Adrenal gland (tissue), 12 donors: ENCODE results near the gene UVSSA. TPM values are rescaled to one million over a fixed set of nuclear protein-coding genes. Genes with fewer than 3 reads are reported as not detected.

ENCODE experiments used
- DNase-seq, 7 donors: peaks; one replicate each; pipeline ENCODE4 v3.0.0-alpha.2; 2019 to 2020
- H3K27ac ChIP-seq, 5 donors: fragments of 200-600 bp; sonication (generic) in 4 of 5; 1 replicate in 3 of 5; 2 replicates in 2 of 5; pipeline versions ENCODE4 v1.5.1 to v1.8.0; 2016 to 2020; ENCODE audit warnings: mild to moderate bottlenecking in 1 of 5
- H3K27me3 ChIP-seq: fragments of 200-600 bp; 2 replicates; pipeline ENCODE4 v1.8.0; 2021
- H3K36me3 ChIP-seq, 2 donors: fragments of 200-600 bp; replicated peaks in 1 of 2; 1 replicate in 1 of 2; 2 replicates in 1 of 2; pipeline versions ENCODE4 v1.5.1 to v1.8.0; 2018 to 2022
- H3K4me1 ChIP-seq, 2 donors: fragments of 200-600 bp; replicated peaks in 1 of 2; 1 replicate in 1 of 2; 2 replicates in 1 of 2; pipeline versions ENCODE4 v1.5.1 to v1.8.0; 2018 to 2021
- H3K4me3 ChIP-seq, 4 donors: fragments of 200-600 bp; sonication (generic) in 3 of 4; one replicate each; pipeline ENCODE4 v1.5.1; 2016 to 2018
- H3K9me3 ChIP-seq, 3 donors: fragments of 200-600 bp; sonication (generic) in 1 of 3; replicated peaks in 1 of 3; 1 replicate in 2 of 3; 2 replicates in 1 of 3; pipeline versions ENCODE4 v1.5.1 to v1.8.0; 2016 to 2021
- CTCF ChIP-seq, 6 experiments: fragments of 450-650 bp in 4 of 6; fragments of 200-600 bp in 2 of 6; sonication (generic) in 1 of 6; IDR thresholded peaks; 1 replicate in 5 of 6; 2 replicates in 1 of 6; pipeline versions ENCODE4 v1.5.1 to v1.8.0; 2016 to 2021; ENCODE audit warnings: antibody characterized with exemption in 6 of 6, mild to moderate bottlenecking in 2 of 6, moderate library complexity in 1 of 6
- POLR2A ChIP-seq, 2 donors: fragments of 450-650 bp; IDR thresholded peaks; one replicate each; pipeline ENCODE4 v1.6.1; 2017; ENCODE audit warnings: antibody characterized with exemption in 2 of 2, mild to moderate bottlenecking in 2 of 2, moderate library complexity in 1 of 2
- WGBS, 4 donors: extraction: QIAGEN DNeasy Blood & Tissue Kit in 2 of 4; methylation state at CpG; one replicate each; pipeline versions ENCODE4 v1.1.5 to v1.1.7; 2013 to 2017; 5-methylcytosine and 5-hydroxymethylcytosine counted together
- intact Hi-C, 2 donors: fragments of 100-400 bp; cut with DNase I; formaldehyde crosslinking; loops; one replicate each; pipeline versions ENCODE4 v1.14.1 to v1.15.0; 2022 to 2023
- polyA plus RNA-seq, 3 donors: library from polyadenylated mRNA; stranded (reverse); fragments of 200-250 nt in 2 of 3; fragments of 350-450 nt in 1 of 3; fragmentation: Illumina TruSeq in 1 of 3; extraction: RNeasy Lipid Tissue Mini Kit (QIAGEN cat#74804) in 1 of 3; gene quantifications; one replicate each; pipeline ENCODE4 v1.2.3, GENCODE V29; 2013 to 2014
- total RNA-seq, 9 donors: library from RNA; depleted of rRNA in 4 of 9; stranded (reverse); fragments of >200 nt in 4 of 9; fragments of 120-200 nt in 1 of 9; fragmentation: NEBNext Ultra II Directional in 1 of 9; extraction: Animal tissue kit (Norgen Biotek cat#: 25700) in 1 of 9; gene quantifications; one replicate each; pipeline versions ENCODE4 v1.1.0 to v1.2.4, GENCODE V29; 2013 to 2023
- donor health status: healthy with polysubstance abuse.
- donor health status: Bipolar disorder and iron deficiency.
- donor health status: DM: yes; HTN: yes; CAD: no.
- donor health status: DM: no; HTN: no; CAD: no.
- donor health status: DM: no; HTN: no; CAD: no.
- donor health status: DM: yes; HTN: yes; CAD: no.

UVSSA gene
- total and polyA plus RNA-seq, 12 donors: 2.9 to 37.4 (median 17.5) TPM

- Histone ChIP-seq H3K27me3 (no peaks in the 10 kb centered on the region), H3K4me3 (no peak overlapping the region), H3K9me3 (no peaks in the 10 kb centered on the region), H3K4me1 (peaks cover 0 to under 1% of the 10 kb centered on the region in 2 donors), H3K27ac (no peak overlapping the region), H3K36me3 (peaks cover 0 to 53% of the 10 kb centered on the region in 2 donors)
- DNase-seq: no peak
- intact Hi-C loops: no loop called here
- no peak for TF ChIP-seq CTCF (IDR thresholded peaks at IDR 0.05)
- WGBS, 4 donors: 90 to 93% (median 91%) methylated on average over 14 to 35 of the region's 35 CpGs
These were observed 21.1 kb upstream of the UVSSA start for GRCh38 chr4:1325681-1326635.

GRCh38 chr4:1326751-1327525 is 20.1 kb upstream of the UVSSA start:
- DNase-seq: no peak
- peaks cover 0 to 6% of the 10 kb centered on the region in 2 donors for H3K4me1 ChIP-seq
- TF ChIP-seq POLR2A (IDR thresholded peaks at IDR 0.05): no peak
- no peak for TF ChIP-seq CTCF (IDR thresholded peaks at IDR 0.05)
- H3K9me3 ChIP-seq: no peaks in the 10 kb centered on the region
- intact Hi-C loops: no loop called here
- H3K27ac ChIP-seq: no peak overlapping the region
- 91 to 98% (median 93%) methylated on average over 13 to 30 of the region's 30 CpGs for WGBS, 4 donors
- no peaks in the 10 kb centered on the region for H3K27me3 ChIP-seq
- peaks cover 0 to 52% of the 10 kb centered on the region in 2 donors for H3K36me3 ChIP-seq
- H3K4me3 ChIP-seq: no peak overlapping the region

GRCh38 chr4:1327526-1328266 is 19.3 kb upstream of the UVSSA start:
- Histone ChIP-seq H3K27ac (no peak overlapping the region), H3K4me3 (no peak overlapping the region), H3K27me3 (no peaks in the 10 kb centered on the region), H3K9me3 (no peaks in the 10 kb centered on the region), H3K4me1 (peaks cover 0 to 6% of the 10 kb centered on the region in 2 donors), H3K36me3 (peaks cover 0 to 49% of the 10 kb centered on the region in 2 donors)
- no peak for DNase-seq
- TF ChIP-seq POLR2A (IDR thresholded peaks at IDR 0.05) (no peak), CTCF (IDR thresholded peaks at IDR 0.05) (no peak)
- WGBS, 4 donors: 92 to 94% (median 93%) methylated on average over 11 to 33 of the region's 33 CpGs
- intact Hi-C loops: no loop called here
